ENCODE measurements around the gene EFNB1. TPM values are rescaled to one million over a fixed set of nuclear protein-coding genes. Genes with fewer than 3 reads are reported as not detected.
"Not testable (repeated sequence)": the region's sequence is repeated elsewhere in the genome, so short reads cannot be mapped to it uniquely, and the experiment has no call there.

The EFNB1 gene
- 1 to 10 TPM; 4.6 to 4.8 TPM for total RNA-seq

DNA sequence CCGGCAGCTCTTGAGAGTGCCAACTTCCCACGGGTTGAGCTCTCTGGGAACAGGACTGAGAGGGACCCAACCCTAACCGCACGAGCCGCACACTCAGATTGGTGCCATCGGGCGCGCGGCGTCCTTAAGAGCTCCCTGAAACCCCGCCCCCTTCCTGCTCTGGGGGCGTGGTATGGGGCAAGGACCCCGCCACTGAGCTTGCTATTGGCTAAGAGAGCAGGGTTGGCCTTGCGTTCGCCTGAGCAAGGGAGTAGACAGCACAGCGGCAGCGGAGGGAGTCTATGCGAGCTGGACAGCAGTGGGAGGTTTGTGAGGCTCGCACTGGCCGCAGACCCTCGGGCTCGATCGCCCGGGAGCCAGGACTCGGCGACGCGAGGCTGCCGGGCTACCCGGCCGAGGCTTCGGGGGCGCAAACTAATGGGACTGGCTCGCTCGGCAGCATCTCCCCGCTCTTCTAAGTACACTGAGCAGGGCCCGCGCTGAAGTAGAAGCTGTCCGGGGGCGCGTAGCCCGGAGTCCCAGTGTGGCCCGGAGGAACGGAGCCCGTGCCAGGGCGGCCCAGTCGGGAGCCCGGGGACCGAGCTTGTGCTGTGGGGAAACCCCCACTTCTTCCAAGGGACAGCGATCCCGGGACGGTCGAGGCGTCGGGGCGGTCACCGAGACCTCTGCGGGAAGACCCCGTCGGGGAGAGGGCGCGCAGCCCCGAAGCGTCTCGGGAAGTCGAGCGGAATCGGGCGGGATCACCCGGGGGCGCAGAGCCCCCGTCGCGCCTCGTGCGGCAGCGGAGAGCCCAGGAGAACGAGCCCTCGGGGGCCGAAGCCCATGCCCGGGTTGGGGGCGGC is at the start of gene EFNB1:
TSS of gene EFNB1 (plus strand) at position 282 of the 842 bp plus-strand sequence. CDS start 756 bp downstream, outside the sequence.
- POLR2A ChIA-PET = interaction anchor here (0.6 kb wide), 1 partner anchor 17 kb away, joined by 4 read pairs; no protein-coding TSS in a partner anchor
- Mint-ChIP-seq H3K27ac (peak within 1 kb of the TSS; percentile 65), H3K36me3 (no peaks in the 10 kb centered on the region), H3K4me3 (peak within 1 kb of the TSS; percentile 80), H3K4me1 (ENCODE audit: low read depth) (peaks cover 18% of the 10 kb centered on the region), H3K9me3 (no peaks in the 10 kb centered on the region), H3K27me3 (no peaks in the 10 kb centered on the region)
- CTCF ChIA-PET = interaction anchor here (0.7 to 5.1 kb wide), 14 partner anchors 65 to 558 kb away, joined by 3 to 58 read pairs (median 5); partner anchors contain the start of gene PJA1
- intact Hi-C loops (cut with micrococcal nuclease) = loop anchor here (2.0 to 10.0 kb wide), 7 partner anchors 97 to 1303 kb away; partner anchors contain the start of genes EDA, IGBP1 and PJA1
- peak; percentile 89 for DNase-seq

DNA sequence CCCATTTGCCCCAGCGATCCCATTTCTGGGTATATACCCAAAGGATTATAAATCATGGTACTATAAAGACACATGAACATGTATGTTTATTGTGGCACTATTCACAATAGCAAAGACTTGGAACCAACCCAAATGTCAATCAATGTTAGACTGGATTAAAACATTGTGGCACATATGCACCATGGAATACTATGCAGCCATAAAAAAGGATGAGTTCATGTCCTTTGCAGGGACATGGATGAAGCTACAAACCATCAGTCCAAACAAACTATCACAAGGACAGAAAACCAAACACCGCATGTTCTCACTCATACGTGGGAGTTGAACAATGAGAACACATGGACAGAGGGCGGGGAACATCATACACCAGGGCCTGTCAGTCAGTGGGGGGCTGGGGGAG is 47.5 kb upstream of the EFNB1 start:
- H3K9me3 Mint-ChIP-seq; H3K4me1 Mint-ChIP-seq (ENCODE audit: low read depth); H3K4me3 Mint-ChIP-seq; CTCF ChIA-PET; intact Hi-C loops (cut with micrococcal nuclease); H3K36me3 Mint-ChIP-seq; DNase-seq; POLR2A ChIA-PET; H3K27ac Mint-ChIP-seq; H3K27me3 Mint-ChIP-seq: not testable (repeated sequence)

DNA sequence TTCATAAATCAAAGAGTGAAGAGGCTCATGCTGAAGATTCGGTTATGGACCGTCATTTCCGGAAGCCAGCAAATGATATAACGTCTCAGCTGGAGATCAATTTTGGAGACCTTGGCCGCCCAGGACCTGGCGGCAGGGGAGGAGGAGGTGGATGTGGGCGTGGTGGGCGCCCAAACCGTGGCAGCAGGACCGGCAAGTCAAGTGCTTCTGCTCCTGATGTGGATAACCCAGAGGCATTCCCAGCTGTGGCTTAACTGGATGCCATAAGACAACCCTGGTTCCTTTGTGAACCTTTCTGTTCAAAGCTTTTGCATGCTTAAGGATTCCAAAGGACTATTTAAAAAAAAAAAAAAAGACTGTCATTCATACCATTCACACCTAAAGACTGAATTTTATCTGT is 44.0 kb upstream of the EFNB1 start:
- Mint-ChIP-seq H3K27ac (no peak overlapping the region), H3K27me3 (no peaks in the 10 kb centered on the region), H3K9me3 (no peaks in the 10 kb centered on the region), H3K36me3 (no peaks in the 10 kb centered on the region), H3K4me1 (ENCODE audit: low read depth) (no peaks in the 10 kb centered on the region), H3K4me3 (no peak overlapping the region)
- ChIA-PET POLR2A (no interaction called here), CTCF (no interaction called here)
- intact Hi-C loops (cut with micrococcal nuclease) = no loop called here
- DNase-seq = no peak

DNA sequence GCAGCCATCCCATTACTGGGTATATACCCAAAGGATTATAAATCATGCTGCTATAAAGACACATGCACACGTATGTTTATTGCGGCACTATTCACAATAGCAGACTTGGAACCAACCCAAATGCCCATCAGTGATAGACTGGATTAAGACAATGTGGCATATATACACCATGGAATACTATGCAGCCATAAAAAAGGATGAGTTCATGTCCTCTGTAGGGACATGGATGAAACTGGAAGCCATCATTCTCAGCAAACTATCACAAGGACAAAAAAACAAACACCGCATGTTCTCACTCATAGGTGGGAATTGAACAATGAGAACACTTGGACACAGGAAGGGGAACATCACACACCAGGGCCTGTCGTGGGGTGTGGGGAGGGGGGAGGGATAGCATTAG is 42.2 kb upstream of the EFNB1 start:
- H3K27me3 Mint-ChIP-seq; POLR2A ChIA-PET; H3K4me1 Mint-ChIP-seq (ENCODE audit: low read depth); intact Hi-C loops (cut with micrococcal nuclease); H3K27ac Mint-ChIP-seq; H3K36me3 Mint-ChIP-seq; H3K9me3 Mint-ChIP-seq; CTCF ChIA-PET; H3K4me3 Mint-ChIP-seq; DNase-seq: not testable (repeated sequence)

DNA sequence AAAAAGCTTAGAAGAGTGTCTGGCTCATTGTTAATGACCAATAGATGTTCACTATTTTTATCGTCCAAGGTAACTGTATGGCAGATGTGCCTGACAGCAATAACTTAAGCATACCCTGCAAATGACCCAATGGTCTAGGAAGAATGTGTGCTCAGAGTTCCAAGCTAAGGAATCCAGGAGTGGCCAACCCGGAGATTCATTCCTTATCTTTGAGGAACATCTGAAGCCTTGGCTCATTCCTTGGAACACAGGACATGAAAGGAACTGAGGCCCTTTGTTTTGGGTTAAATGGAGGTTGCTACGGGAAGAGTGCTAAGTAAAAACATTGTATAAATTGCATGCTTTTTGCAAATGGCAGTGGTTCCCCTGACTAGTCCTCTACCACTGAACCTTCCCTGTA is 38.9 kb upstream of the EFNB1 start:
- intact Hi-C loops (cut with micrococcal nuclease) = no loop called here
- Mint-ChIP-seq H3K4me1 (ENCODE audit: low read depth) (peaks cover 1% of the 10 kb centered on the region), H3K36me3 (no peaks in the 10 kb centered on the region), H3K4me3 (no peak overlapping the region), H3K27me3 (no peaks in the 10 kb centered on the region), H3K9me3 (peaks cover 3% of the 10 kb centered on the region), H3K27ac (no peak overlapping the region)
- CTCF ChIA-PET = no interaction called here
- POLR2A ChIA-PET = no interaction called here
- DNase-seq = no peak

DNA sequence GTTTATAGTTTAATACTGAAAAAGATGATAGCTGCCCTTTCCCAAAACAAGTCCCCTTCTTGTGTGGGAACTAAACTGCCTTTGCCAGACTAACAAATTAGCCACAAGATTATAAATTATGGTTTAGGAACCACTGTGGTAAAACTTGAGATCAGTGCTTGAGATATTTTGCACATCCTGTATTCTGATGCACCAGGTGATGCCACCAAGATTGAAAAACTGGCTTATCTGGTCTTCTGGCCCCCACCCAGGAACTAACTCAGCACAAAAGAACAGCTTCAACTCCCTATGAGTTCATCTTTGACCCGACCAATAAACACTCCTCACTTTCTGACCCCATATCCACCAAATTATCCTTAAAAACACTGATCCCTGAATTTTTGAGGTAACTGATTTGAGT is 36.7 kb upstream of the EFNB1 start:
- Mint-ChIP-seq H3K4me1 (ENCODE audit: low read depth) (peaks cover 1% of the 10 kb centered on the region), H3K4me3 (no peak overlapping the region), H3K27ac (no peak overlapping the region), H3K27me3 (no peaks in the 10 kb centered on the region), H3K36me3 (no peaks in the 10 kb centered on the region), H3K9me3 (peaks cover 3% of the 10 kb centered on the region)
- ChIA-PET POLR2A (no interaction called here), CTCF (interaction anchor here (0.7 kb wide), 1 partner anchor 77 kb away, joined by 3 read pairs; no protein-coding TSS in a partner anchor)
- no peak for DNase-seq
- intact Hi-C loops (cut with micrococcal nuclease) = no loop called here

DNA sequence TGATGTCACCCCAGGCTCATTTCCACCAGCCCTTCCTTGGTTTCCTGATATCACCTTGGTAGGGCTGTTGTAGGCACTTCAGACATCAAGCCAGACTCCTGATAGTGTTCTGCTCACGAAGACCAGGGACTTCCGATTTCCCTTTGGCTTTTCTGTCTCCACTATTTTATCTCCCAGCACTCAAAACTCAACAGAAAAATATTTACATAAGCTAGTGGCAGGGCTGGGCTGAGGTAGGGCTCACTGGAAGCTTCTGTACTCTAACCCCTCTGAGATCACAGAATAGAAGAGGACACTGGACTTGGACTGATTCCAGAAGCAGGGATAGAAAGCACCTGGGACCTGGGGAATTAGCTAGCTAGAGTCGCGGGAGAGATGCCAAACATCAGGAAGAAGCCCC is 34.4 kb upstream of the EFNB1 start:
- CTCF ChIA-PET = interaction anchor here (1.7 kb wide), 1 partner anchor 61 kb away, joined by 6 read pairs; no protein-coding TSS in a partner anchor
- intact Hi-C loops (cut with micrococcal nuclease) = no loop called here
- H3K9me3 Mint-ChIP-seq = peaks cover 20% of the 10 kb centered on the region

DNA sequence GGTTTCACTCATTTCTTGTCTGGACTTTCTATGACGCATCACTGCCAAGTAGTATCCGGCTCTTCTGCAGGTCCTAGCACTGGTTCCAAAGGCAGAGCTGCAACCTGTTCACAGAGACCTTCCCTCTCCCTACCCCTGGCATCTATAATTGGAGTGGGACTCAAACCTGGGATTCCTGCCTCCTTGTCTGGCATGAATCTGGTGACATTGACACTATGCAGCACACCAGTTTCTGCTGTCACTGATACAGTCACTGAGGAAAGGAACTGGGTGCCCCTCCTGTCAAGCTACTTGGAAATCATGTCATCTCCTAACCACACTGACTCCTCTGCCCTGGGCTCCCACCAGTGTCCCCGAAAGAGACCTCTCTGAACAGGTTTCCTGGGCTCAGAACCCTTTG is 33.1 kb upstream of the EFNB1 start:
- Mint-ChIP-seq H3K4me3 (no peak overlapping the region), H3K27ac (no peak overlapping the region), H3K36me3 (peaks cover 2% of the 10 kb centered on the region), H3K4me1 (ENCODE audit: low read depth) (peaks cover 1% of the 10 kb centered on the region), H3K27me3 (peaks cover 3% of the 10 kb centered on the region), H3K9me3 (peaks cover 20% of the 10 kb centered on the region)
- DNase-seq = no peak
- intact Hi-C loops (cut with micrococcal nuclease) = no loop called here
- ChIA-PET POLR2A (no interaction called here), CTCF (no interaction called here)

More for the DNA sequence above, 34.4 kb upstream of the EFNB1 start:
- Mint-ChIP-seq H3K27ac (no peak overlapping the region), H3K4me1 (ENCODE audit: low read depth) (peaks cover 1% of the 10 kb centered on the region), H3K4me3 (no peak overlapping the region), H3K36me3 (peaks cover 2% of the 10 kb centered on the region), H3K27me3 (no peaks in the 10 kb centered on the region)
- no peak for DNase-seq
- POLR2A ChIA-PET = no interaction called here

DNA sequence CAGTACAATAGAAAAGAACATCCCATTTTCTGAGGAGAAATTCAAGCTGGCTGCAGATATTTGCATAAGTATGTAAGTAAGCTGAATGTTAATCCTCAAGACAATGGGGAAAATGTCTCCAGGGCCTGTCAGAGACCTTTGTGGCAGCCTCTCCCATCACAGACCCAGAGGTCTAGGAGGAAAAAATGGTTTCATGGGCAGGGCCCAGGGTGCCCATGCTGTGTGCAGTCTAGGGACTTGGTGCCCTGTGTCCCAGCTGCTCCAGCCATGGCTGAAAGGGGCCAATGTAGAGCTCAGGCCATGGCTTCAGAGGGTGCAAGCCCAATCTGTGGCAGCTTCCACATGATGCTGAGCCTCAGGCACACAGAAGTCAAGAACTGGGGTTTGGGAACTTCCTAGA is 30.4 kb upstream of the EFNB1 start:
- H3K4me1 Mint-ChIP-seq (ENCODE audit: low read depth); CTCF ChIA-PET; H3K27me3 Mint-ChIP-seq; H3K27ac Mint-ChIP-seq; H3K4me3 Mint-ChIP-seq; DNase-seq; intact Hi-C loops (cut with micrococcal nuclease); POLR2A ChIA-PET; H3K36me3 Mint-ChIP-seq: not testable (repeated sequence)
- peaks cover 17% of the 10 kb centered on the region for H3K9me3 Mint-ChIP-seq

DNA sequence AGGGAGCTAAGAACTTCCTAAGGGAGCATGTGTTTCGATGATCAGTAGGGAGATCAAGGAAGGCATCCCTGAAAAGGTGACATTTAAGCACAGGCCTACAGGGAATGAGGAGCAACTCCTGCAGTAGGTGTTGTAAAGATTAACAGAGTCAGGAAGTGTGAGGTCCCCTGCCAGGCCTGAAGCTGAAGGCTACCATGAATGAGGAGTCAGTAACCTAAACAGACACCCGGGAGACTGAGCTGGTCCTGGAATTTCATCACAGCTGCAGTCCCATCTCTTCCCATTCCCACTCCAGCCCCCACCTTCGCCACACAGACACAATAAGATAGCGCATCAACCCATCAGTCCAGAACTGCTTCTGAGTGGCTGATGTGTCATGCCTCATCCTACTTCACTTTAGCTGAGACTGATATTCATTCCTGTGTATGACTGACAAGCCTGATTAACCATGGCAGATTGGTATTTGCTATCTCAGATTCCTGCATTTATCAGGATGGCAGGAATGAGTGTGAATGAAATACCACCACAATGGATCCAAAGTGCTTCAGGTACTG is 27.0 kb upstream of the EFNB1 start:
- no peak overlapping the region for H3K27ac Mint-ChIP-seq
- DNase-seq = no peak
- no peak overlapping the region for H3K4me3 Mint-ChIP-seq
- peaks cover 2% of the 10 kb centered on the region for H3K36me3 Mint-ChIP-seq
- ChIA-PET POLR2A (no interaction called here), CTCF (no interaction called here)
- no peaks in the 10 kb centered on the region for H3K4me1 Mint-ChIP-seq (ENCODE audit: low read depth)
- H3K9me3 Mint-ChIP-seq = peaks cover 17% of the 10 kb centered on the region
- intact Hi-C loops (cut with micrococcal nuclease) = no loop called here
- H3K27me3 Mint-ChIP-seq = peaks cover 3% of the 10 kb centered on the region

DNA sequence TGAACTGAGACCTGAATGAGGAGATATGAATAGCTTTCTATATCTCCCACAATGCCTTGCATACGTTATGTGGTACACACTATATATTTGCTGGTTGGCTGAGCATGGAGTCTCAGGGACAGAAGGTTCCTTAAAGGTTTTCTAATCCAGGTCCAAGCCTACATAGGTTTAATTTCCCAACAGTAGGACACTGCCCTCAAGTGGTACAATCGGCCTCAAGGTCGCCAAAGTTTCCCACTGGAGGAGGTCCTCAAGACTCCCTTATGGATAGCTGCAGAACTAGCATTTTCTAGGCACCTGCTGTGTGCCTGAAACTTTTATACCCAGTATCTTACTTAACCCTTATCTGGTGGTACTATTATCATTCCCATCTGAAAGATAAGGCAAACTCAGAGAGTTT is 21.0 kb upstream of the EFNB1 start:
- no peaks in the 10 kb centered on the region for H3K9me3 Mint-ChIP-seq
- DNase-seq = peak; percentile 25
- H3K27me3 Mint-ChIP-seq = no peaks in the 10 kb centered on the region
- H3K4me1 Mint-ChIP-seq (ENCODE audit: low read depth) = no peaks in the 10 kb centered on the region
- intact Hi-C loops (cut with micrococcal nuclease) = loop anchor here (1.0 kb wide), 1 partner anchor 75 kb away; no protein-coding TSS in a partner anchor
- CTCF ChIA-PET = interaction anchor here (0.5 to 4.2 kb wide), 3 partner anchors 65 to 75 kb away, joined by 3 to 52 read pairs (median 3); no protein-coding TSS in a partner anchor
- no peak overlapping the region for H3K27ac Mint-ChIP-seq
- H3K36me3 Mint-ChIP-seq = no peaks in the 10 kb centered on the region
- POLR2A ChIA-PET = no interaction called here
- no peak overlapping the region for H3K4me3 Mint-ChIP-seq

DNA sequence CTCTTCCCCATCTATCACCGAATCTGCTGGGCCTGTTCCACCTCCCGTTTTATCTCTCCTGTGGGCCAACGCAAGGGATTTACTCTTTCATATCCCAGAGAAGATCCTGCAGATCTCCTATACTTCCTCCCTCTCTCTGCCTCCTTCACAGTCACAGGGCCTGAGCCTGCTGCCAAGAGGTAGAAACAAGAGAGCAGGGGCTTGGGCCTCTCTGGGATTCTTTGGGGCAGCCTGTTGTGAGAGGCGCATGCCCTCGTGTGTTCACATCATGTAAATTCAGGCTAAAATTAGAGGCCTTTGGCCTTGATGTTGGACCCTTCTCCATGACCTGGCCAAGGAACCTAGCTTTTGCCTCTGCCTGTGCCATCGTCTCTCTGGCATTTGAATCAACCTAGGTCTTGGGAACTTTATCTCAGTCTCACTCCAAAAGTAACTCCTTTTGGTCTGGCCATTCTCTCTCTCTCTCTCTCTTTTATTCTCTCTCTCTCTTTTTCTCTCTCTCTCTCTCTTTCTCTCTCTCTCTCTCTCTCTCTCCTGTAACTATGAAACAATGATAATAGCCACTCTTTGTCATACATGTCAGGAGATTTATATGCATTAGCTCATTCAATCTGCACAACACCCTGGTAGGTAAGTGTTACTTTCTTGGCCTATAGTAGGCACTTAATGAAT is 20.0 kb upstream of the EFNB1 start:
- H3K4me3 Mint-ChIP-seq = no peak overlapping the region
- no peaks in the 10 kb centered on the region for H3K9me3 Mint-ChIP-seq
- intact Hi-C loops (cut with micrococcal nuclease) = loop anchor here (1.0 kb wide), 1 partner anchor 76 kb away; no protein-coding TSS in a partner anchor
- POLR2A ChIA-PET = no interaction called here
- H3K36me3 Mint-ChIP-seq = no peaks in the 10 kb centered on the region
- CTCF ChIA-PET = interaction anchor here (1.2 to 4.2 kb wide), 2 partner anchors 19 to 76 kb away, joined by 4 to 52 read pairs; no protein-coding TSS in a partner anchor
- H3K27me3 Mint-ChIP-seq = no peaks in the 10 kb centered on the region
- H3K4me1 Mint-ChIP-seq (ENCODE audit: low read depth) = no peaks in the 10 kb centered on the region
- no peak overlapping the region for H3K27ac Mint-ChIP-seq
- no peak for DNase-seq
